Stimulated activated CD8-positive, alpha-beta memory T cell treated with anti-CD3 and anti-CD28 coated beads, Interleukin-12 subunit alpha, Interleukin-12 subunit beta, amount 100 ng/mL, for 1 hour (primary cell): ENCODE data around the gene ANKMY1.

Source experiments
- DNase-seq: peaks from one replicate; pipeline ENCODE4 v3.0.0-alpha.2; 2020; ENCODE audit warnings: low read depth

Gene ANKMY1

GRCh38 chr2:240447934-240448333 is 109.9 kb downstream of the ANKMY1 start:
- DNase-seq: no peak

- no peak for DNase-seq
Measured at GRCh38 chr2:240447331-240447730, 110.5 kb downstream of the ANKMY1 start.

DNA sequence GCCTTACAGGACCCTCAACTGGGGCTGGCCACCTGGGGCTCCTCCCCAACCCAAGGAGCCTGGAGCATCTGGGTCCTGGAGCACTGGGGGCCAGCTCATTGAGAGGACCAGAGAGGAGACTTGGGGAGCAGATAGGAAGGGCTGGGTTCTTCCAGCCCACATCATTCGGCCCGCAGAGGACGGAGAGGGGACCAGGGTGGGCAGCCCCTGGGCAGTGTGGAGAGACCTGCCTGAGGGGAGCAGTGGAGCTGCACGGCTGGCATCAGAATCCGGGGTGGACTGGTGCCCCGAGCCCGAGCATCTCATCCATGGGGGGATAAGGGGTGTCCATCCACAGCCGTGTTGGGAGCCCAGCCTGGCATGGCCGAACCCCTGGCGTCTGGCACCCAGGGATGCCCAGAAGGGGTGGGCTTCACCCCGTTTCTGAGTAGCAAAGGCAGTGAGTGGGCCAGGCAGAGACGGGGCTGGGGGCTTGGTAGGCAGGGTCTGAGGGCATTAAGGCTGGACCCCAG is 111.1 kb downstream of the ANKMY1 start:
- no peak for DNase-seq

DNA sequence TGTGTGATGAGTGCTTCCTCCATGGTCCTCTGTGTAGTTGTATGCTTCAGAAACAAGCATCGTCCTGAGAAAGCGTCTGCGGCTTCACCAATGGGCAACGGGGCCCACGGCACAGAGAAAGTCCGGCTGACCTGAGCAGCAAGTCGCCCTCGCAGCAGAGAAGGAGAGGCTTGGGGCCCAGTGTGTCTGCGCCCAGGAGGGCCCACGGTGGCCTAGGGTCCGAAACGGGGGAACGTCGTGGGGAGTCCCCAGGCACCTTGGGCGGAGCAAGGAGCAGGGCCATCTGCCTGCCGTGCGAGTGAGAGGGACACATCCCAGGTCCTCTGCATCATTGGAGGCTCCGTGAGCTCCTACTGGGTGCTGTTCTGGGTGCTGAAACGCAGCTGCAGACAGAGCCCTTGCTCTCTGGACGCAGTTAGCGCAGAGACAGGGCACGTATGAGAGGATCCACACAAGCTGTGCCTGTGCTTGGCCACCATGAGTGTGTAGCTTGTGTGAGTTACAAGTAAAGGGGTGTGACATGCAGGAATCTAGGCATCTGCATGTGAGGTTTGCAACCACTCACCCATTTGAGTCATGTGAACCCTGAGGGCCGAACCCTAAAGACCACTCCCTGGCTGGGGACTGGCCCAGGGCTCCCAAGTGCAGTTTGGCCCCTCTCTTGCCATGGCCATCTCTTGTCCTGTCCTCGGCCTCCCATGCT is 111.7 kb downstream of the ANKMY1 start:
- no peak for DNase-seq

- DNase-seq: no peak
Measured at GRCh38 chr2:240444464-240444863, 113.3 kb downstream of the ANKMY1 start.

GRCh38 chr2:240443891-240444301 is 113.9 kb downstream of the ANKMY1 start:
- DNase-seq: no peak

- DNase-seq: no peak
Measured at GRCh38 chr2:240442891-240443715, 114.7 kb downstream of the ANKMY1 start.

GRCh38 chr2:240441993-240442411 is 115.8 kb downstream of the ANKMY1 start:
- no peak for DNase-seq

DNA sequence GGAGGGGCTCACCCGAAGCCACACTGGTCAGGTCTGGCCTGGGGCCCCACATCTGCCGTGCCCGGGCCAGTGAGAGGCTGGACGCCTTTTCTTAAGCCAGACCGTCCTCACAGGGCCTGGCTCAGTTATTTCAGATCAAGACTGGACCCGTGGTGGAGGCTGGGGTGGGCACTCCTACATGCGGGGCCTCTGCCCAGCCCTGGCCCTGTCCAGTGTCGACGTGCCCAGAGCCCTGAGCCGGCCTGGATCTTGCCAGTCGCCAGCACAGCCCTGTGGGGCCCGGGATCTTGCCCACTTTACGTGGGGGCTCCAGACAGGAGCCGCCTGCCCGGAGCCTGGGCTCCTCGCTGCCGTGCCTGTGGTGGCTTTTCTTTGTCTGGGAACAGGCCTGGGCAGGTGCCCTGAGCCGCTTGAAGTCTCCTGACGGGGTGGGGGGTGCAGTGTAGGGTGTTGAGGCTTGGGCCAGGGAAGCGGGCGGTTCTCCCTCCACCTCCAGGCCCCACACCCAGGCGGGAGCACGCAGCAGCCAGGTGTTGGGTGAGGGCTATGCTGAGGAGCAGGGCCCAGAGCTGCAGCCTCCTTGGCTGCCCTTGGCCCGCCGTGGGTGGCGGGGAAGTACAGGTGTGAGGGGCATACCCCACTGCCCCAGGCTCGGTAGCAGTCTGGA is 116.3 kb downstream of the ANKMY1 start:
- DNase-seq: no peak

- DNase-seq: no peak
Measured at GRCh38 chr2:240440704-240441320, 117.0 kb downstream of the ANKMY1 start.

GRCh38 chr2:240440251-240440650 is 117.5 kb downstream of the ANKMY1 start:
- DNase-seq: no peak

DNA sequence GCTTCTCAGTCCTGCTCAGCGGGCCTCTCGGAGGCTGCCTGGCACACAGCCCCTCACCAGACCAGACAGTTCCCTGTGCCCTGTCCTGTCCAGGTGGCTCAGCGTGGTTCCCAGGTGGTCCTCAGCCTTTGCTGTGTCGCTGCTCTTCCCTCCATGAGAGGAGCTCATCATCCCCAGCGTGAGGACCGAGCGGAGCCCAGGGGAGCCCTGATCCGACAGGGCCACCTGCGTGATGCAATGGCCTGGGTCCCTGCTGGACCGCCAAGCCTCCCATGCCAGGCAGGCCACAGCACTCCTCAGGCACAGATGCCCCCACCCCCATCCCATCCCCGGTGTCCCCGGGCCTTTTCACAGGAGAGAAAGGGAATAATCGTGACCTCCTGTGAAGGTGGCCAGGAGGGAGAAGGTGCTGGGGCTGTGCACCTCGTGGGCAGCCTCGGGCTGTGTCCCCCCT is 118.1 kb downstream of the ANKMY1 start:
- no peak for DNase-seq

DNA sequence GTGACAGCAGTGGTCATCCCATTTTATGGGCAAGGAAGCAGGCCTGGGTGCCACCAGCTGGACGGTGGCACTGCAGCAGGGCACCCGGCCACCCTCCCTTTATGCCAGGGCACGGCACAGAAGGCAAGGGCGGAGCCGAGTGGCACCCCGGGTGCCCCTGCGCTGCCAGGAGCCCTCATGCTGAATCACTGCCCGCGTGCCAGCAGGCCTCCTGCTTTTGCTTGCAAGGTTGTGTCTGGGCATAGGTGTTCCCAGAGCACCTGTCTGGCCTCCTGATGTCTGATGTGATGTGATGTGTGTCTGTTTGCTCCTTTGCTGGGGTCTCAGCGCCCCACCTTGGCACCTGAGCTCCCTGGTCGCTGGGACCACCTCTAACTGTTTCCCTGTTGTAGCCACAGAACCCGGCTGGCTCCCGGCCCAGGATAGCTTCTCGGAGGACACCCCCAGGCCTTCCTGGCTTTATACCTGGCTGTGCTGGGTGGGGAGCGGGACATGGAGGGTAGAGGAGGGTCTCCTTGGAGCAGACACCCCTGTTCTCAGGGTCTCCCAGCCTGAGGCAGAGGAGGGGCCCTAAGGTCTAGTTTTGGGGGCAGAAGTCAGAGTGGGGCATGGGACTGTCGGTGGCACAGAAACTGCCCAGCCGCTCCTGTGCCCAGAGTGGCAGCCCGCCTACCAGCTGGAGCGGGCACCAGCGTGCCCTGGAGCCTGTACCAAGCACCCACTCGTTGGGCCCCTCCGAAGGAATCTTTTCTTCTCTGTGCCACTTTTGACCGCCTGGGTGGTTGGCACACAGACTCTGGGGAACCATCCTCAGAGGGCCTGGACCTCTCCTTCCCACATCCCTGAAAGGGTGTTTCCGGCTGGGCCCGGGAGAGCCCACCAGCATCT is 118.7 kb downstream of the ANKMY1 start:
- DNase-seq: no peak

- peak; percentile 38 for DNase-seq
Measured at GRCh38 chr2:240437861-240438809, 119.7 kb downstream of the ANKMY1 start.

- no peak for DNase-seq
Measured at GRCh38 chr2:240437551-240437860, 120.3 kb downstream of the ANKMY1 start.

DNA sequence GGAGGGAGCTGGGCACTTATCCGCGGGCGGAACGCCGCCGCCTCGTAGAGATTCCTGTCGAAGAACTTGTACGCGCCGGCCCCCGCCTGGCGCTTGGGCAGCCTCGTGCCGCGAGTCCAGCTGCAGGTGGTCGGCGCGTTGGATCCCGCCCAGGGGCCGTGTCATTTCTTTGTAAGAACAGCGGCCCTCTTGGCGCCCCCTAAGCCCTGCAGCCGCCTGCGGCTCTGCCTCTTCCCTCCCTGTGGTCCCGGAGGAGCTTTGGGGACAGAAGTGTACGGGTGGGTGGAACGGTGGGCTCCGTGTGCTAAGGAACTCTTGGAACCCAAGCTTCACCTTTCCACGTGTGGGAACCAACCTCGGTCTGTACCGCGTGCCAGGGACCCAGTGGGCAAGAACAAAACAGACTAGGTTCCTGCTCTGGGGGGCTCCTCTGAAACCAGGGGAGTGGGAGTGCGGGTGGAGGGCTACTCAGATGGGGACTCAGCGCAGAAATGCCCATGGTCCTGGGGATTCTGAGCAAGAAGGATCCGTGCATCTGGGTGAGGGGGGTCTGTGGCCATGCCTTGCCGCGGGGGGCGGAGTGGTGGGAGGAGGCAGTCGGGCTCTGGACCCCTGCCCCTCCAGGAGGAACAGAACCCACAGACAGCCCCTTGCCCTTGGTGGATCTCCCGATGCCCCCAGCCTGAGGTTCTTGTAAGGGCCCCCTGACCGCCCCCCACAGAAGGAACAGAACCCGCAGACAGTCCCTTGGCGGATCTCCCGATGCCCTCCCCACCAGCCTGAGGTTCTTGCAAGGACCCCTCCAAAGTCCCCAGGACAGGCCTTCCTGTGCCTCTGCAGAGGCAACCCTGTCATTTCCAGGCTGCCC is 120.9 kb downstream of the ANKMY1 start:
- DNase-seq: no peak

DNA sequence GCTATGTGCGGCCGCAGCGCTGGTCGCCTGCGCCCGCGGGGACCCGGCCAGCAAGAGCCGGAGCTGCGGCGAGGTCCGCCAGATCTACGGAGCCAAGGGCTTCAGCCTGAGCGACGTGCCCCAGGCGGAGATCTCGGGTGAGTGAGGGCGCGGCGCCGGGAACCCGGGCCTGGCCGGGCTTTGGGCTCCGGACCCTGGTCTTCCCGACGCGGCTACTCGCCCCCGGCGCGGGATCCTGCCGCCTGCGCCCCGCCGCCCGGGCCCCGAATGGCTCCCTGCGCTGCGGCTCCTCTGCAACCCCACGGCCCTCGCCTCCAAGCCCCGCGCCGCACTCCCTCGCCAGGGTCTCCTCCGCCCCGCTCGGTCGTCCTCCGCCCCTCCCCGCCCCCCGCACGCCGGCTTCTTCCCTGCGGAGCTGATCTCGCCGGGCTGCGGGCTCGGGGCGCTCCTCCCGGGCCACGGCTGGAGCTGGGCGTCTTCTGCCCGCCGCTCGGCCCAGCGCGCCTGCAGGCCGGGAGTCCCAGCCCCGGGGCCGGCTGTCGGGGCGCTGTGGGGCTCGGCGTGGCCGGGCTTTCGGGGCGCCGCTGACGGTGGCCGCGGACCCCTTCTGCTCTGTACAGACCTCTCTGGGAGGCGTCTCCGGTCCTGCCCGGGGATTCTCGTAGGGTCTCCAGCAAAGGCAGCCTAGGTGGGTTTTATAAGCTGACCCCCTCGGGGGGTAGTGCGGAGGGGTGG is 121.7 kb downstream of the ANKMY1 start:
- DNase-seq: no peak

GRCh38 chr2:240435457-240435947 is 122.3 kb downstream of the ANKMY1 start, which contains the start of gene GPC1:
Gene GPC1 (plus strand): TSS chr2:240435663. CDS start chr2:240435919, 256 bp downstream.
- DNase-seq: peak; percentile 30
